GM21576 (cell line): ENCODE measurements around the gene APOL6.
"Not testable (repeated sequence)": the region's sequence is repeated elsewhere in the genome, so short reads cannot be mapped to it uniquely, and the experiment has no call there.

ENCODE experiments used
- ATAC-seq: cut with Tn5 transposase; IDR thresholded peaks from one replicate; pipeline ENCODE4 v1.9.1; 2021; ENCODE audit warnings: mild to moderate bottlenecking, moderate library complexity; ENCODE audit not compliant: unreplicated experiment

APOL6 gene

GRCh38 chr22:35617137-35617755, 31.0 kb upstream of the APOL6 start, which contains the start of gene MB:
TSS of gene MB (minus strand) at chr22:35617329. CDS start at chr22:35617257, 72 bp downstream.
- ATAC-seq = no peak

- no peak for ATAC-seq
These were observed 29.6 kb upstream of the APOL6 start for GRCh38 chr22:35618427-35619223.

- no peak for ATAC-seq
These were observed 28.7 kb upstream of the APOL6 start for GRCh38 chr22:35619336-35620094.

- ATAC-seq = no peak
These were observed 27.5 kb upstream of the APOL6 start for GRCh38 chr22:35620624-35621251.

- ATAC-seq = no peak
These were observed 26.8 kb upstream of the APOL6 start for GRCh38 chr22:35621451-35621850.

- no peak for ATAC-seq
These were observed 25.9 kb upstream of the APOL6 start for GRCh38 chr22:35622191-35622913.

GRCh38 chr22:35623885-35624284, 24.4 kb upstream of the APOL6 start:
- not testable (repeated sequence) for ATAC-seq

GRCh38 chr22:35624547-35624946, 23.7 kb upstream of the APOL6 start:
- no peak for ATAC-seq

GRCh38 chr22:35625763-35626432, 22.3 kb upstream of the APOL6 start:
- ATAC-seq = no peak

GRCh38 chr22:35627267-35628041, 20.8 kb upstream of the APOL6 start:
- ATAC-seq = no peak

GRCh38 chr22:35628732-35629131, 19.5 kb upstream of the APOL6 start:
- no peak for ATAC-seq

GRCh38 chr22:35629406-35630216, 18.6 kb upstream of the APOL6 start:
- ATAC-seq = no peak

- no peak for ATAC-seq
These were observed 17.9 kb upstream of the APOL6 start for GRCh38 chr22:35630387-35630793.

- ATAC-seq = no peak
These were observed 17.4 kb upstream of the APOL6 start for GRCh38 chr22:35630891-35631290.

- no peak for ATAC-seq
These were observed 16.6 kb upstream of the APOL6 start for GRCh38 chr22:35631597-35631996.

- ATAC-seq = no peak
These were observed 15.3 kb upstream of the APOL6 start for GRCh38 chr22:35632935-35633334.

- ATAC-seq = no peak
These were observed 14.7 kb upstream of the APOL6 start for GRCh38 chr22:35633520-35633919.

GRCh38 chr22:35634015-35634414, 14.2 kb upstream of the APOL6 start:
- no peak for ATAC-seq
